Osteoblast (primary cell): ENCODE data around the gene SLC23A2. TPM values are rescaled to one million over a fixed set of nuclear protein-coding genes. Genes with fewer than 3 reads are reported as not detected.
A peak's percentile ranks its signal among the peaks of the same experiment; 100 is the strongest.

Source experiments
- DNase-seq: peaks from one replicate; pipeline ENCODE4 v3.0.0; 2011; ENCODE audit warnings: low spot score, mixed read lengths; ENCODE audit not compliant: insufficient read length; ENCODE audit errors: missing footprints
- H2AFZ ChIP-seq: 2 replicates; pipeline ENCODE4 v1.6.0; 2011; ENCODE audit warnings: mild to moderate bottlenecking, low read length
- H3K27ac ChIP-seq: 2 replicates; pipeline ENCODE4 v1.5.1; 2011; ENCODE audit warnings: mild to moderate bottlenecking, low read depth, low read length, moderate library complexity
- H3K27me3 ChIP-seq: 2 replicates; pipeline ENCODE4 v1.6.0; 2012; ENCODE audit warnings: mild to moderate bottlenecking, control low read depth, inconsistent platforms, low read length, moderate library complexity; ENCODE audit not compliant: insufficient read depth
- H3K36me3 ChIP-seq: 2 replicates; pipeline ENCODE4 v1.5.1; 2011; ENCODE audit warnings: mild to moderate bottlenecking, low read length, control low read depth, moderate library complexity; ENCODE audit not compliant: insufficient read depth
- H3K4me1 ChIP-seq: 2 replicates; pipeline ENCODE4 v1.5.1; 2011; ENCODE audit warnings: mild to moderate bottlenecking, low read length, control low read depth, moderate library complexity; ENCODE audit not compliant: insufficient read depth
- H3K4me2 ChIP-seq: 2 replicates; pipeline ENCODE4 v1.6.0; 2011; ENCODE audit warnings: mild to moderate bottlenecking, low read length; ENCODE audit not compliant: insufficient read depth
- H3K4me3 ChIP-seq: fragments of 200-600 bp; sonication (generic); 3 replicates; pipeline ENCODE4 v1.5.1; 2012; ENCODE audit warnings: mild to moderate bottlenecking, low read length, inconsistent platforms; ENCODE audit not compliant: insufficient read depth
- H3K79me2 ChIP-seq: 2 replicates; pipeline ENCODE4 v1.6.0; 2012; ENCODE audit warnings: mild to moderate bottlenecking, low read length, control low read depth, inconsistent platforms; ENCODE audit not compliant: insufficient read depth
- H3K9me3 ChIP-seq: 2 replicates; pipeline ENCODE4 v1.5.1; 2011; ENCODE audit warnings: low read depth, low read length, control low read depth
- H4K20me1 ChIP-seq: 2 replicates; pipeline ENCODE4 v1.6.0; 2012; ENCODE audit warnings: mild to moderate bottlenecking, low read length, control low read depth; ENCODE audit not compliant: insufficient read depth
- total RNA-seq: library from RNA; depleted of rRNA; stranded (reverse); fragments of >200 nt; gene quantifications from 2 replicates; pipeline ENCODE4 v1.2.3, GENCODE V29; 2012
- TF ChIP-seq, protein P1 (sequence below): IDR thresholded peaks from 2 replicates; pipeline ENCODE4 v1.5.1; 2011; ENCODE audit warnings: mild to moderate bottlenecking, low read depth, low read length, moderate library complexity; ENCODE audit errors: extremely low read depth

The SLC23A2 gene
- total RNA-seq, 1 donor = 20.6 TPM

DNA sequence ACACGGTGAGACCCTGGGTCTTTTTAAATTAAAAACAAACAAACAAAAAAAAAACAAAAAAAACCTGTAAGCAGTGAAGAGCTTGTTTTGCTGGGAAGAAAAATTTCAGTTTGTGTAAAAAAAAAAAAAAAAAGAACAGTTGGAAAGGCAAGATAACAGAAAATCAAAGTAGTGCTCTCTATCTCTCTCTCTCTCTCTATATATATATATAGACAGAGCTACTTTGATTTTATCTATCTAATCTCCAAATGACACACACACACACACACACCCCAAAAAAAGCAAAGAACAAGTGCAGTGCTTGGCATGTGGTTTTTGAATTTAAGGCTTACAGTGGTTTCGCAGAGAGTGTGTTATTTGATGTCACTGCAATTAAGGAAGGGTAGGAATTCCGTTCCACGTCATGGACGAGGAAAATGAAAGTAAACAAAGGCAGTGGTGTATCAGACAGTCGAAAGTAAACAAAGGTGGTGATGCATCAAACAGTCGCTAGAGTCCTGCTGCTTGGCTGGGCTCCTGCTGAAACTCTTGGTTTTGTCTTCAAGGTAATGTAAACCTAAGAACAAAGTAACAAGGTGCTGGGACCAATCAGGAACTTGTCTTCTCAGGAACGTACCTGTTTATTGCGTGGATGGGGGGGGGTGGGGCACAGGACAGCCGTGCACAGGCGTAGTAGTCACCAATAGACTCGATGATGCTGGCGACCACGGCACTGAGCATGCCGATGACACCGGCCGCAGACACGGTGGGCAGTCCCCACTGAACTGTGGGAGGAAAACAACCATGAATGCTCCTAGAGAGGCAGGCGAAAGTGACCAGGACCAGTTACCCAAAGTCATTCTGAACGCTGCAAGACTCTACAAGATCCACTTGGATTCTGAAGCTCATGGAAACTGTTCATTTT is 131.8 kb downstream of the SLC23A2 start:
- H3K36me3 ChIP-seq = peaks cover 16% of the 10 kb centered on the region
- TF ChIP-seq, protein P1, sequence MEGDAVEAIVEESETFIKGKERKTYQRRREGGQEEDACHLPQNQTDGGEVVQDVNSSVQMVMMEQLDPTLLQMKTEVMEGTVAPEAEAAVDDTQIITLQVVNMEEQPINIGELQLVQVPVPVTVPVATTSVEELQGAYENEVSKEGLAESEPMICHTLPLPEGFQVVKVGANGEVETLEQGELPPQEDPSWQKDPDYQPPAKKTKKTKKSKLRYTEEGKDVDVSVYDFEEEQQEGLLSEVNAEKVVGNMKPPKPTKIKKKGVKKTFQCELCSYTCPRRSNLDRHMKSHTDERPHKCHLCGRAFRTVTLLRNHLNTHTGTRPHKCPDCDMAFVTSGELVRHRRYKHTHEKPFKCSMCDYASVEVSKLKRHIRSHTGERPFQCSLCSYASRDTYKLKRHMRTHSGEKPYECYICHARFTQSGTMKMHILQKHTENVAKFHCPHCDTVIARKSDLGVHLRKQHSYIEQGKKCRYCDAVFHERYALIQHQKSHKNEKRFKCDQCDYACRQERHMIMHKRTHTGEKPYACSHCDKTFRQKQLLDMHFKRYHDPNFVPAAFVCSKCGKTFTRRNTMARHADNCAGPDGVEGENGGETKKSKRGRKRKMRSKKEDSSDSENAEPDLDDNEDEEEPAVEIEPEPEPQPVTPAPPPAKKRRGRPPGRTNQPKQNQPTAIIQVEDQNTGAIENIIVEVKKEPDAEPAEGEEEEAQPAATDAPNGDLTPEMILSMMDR = no peak
- no peak overlapping the region for H3K4me3 ChIP-seq
- no peaks in the 10 kb centered on the region for H3K4me1 ChIP-seq
- DNase-seq = no peak
- H3K4me2 ChIP-seq = no peak overlapping the region
- H3K27ac ChIP-seq = no peak overlapping the region
- H3K79me2 ChIP-seq = no peaks in the 10 kb centered on the region
- no peaks in the 10 kb centered on the region for H3K9me3 ChIP-seq
- H2AFZ ChIP-seq = no peak overlapping the region
- no peaks in the 10 kb centered on the region for H4K20me1 ChIP-seq
- no peaks in the 10 kb centered on the region for H3K27me3 ChIP-seq

DNA sequence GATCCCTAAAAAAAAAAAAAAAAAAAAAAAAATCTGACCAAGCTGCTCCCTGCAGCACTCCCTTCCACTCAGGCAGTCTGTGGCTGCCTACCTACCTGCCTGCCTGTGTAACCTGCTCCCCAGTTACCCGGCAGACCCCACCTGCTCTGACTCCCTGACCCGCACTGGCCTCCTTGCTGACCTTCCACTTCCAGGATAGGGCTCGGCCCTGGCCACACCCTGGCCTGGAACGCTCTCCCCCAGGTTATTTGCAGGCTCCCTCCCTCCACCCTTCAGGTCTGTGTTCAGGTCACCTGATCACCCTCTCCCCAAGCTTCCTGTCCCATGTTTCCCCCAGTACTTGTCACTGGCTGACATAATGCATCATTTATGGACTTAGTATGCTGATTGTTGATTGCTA is 134.3 kb downstream of the SLC23A2 start:
- H3K4me3 ChIP-seq = no peak overlapping the region
- no peaks in the 10 kb centered on the region for H4K20me1 ChIP-seq
- H3K79me2 ChIP-seq = no peaks in the 10 kb centered on the region
- no peaks in the 10 kb centered on the region for H3K4me1 ChIP-seq
- H3K27ac ChIP-seq = no peak overlapping the region
- TF ChIP-seq, protein P1 = no peak
- peaks cover 8% of the 10 kb centered on the region for H3K36me3 ChIP-seq
- no peaks in the 10 kb centered on the region for H3K9me3 ChIP-seq
- H3K4me2 ChIP-seq = no peak overlapping the region
- no peak for DNase-seq
- no peak overlapping the region for H2AFZ ChIP-seq
- H3K27me3 ChIP-seq = no peaks in the 10 kb centered on the region

DNA sequence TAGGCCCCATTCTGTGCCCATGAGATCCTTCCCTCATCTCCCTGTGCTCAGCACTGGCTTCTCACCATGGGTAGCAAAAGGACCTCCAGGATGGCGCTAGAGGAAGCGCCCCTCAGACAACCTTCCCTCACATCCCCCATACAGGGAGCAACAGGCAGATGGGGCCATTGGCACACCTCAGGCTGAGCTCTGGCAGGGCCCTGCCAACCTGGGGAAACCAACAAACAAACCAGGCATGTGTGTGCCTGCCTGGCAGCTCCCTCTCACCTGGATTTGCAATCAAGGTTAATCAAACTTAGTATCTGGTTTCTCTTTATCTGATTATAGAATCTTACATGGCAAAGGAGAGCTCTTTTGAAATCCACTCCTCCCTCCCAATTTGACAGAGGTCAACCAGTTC is 134.9 kb downstream of the SLC23A2 start:
- DNase-seq = no peak
- no peak overlapping the region for H3K4me3 ChIP-seq
- TF ChIP-seq, protein P1 = no peak
- no peaks in the 10 kb centered on the region for H4K20me1 ChIP-seq
- H3K27ac ChIP-seq = no peak overlapping the region
- no peaks in the 10 kb centered on the region for H3K4me1 ChIP-seq
- H3K79me2 ChIP-seq = no peaks in the 10 kb centered on the region
- peaks cover 13% of the 10 kb centered on the region for H3K36me3 ChIP-seq
- no peaks in the 10 kb centered on the region for H3K9me3 ChIP-seq
- H3K4me2 ChIP-seq = no peak overlapping the region
- H2AFZ ChIP-seq = no peak overlapping the region
- H3K27me3 ChIP-seq = no peaks in the 10 kb centered on the region

DNA sequence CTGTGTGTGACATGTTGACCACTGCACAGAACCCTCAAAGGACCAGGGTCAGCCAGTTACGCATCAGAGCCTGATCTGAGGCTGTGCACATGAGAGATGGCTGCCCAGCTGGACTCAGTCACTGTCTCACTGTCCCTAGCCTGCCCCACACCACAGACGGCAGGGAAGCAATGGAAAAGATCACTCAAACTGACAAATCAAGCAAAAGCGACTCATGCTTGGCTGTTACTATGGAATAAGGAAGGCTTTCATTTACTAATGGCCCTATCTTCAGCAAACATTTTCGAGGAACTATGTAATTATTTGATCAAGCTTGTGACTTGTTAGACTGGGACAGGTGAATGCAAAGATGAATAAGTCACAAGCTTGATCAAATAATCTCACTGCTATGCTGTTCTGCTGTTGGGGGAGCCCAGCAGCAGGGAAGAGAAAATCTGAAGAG is 137.0 kb downstream of the SLC23A2 start:
- H3K4me2 ChIP-seq = no peak overlapping the region
- H3K4me3 ChIP-seq = no peak overlapping the region
- peaks cover 21% of the 10 kb centered on the region for H3K36me3 ChIP-seq
- no peaks in the 10 kb centered on the region for H3K9me3 ChIP-seq
- H3K27me3 ChIP-seq = no peaks in the 10 kb centered on the region
- DNase-seq = peak; percentile 50
- no peaks in the 10 kb centered on the region for H4K20me1 ChIP-seq
- TF ChIP-seq, protein P1 = no peak
- no peaks in the 10 kb centered on the region for H3K79me2 ChIP-seq
- H2AFZ ChIP-seq = no peak overlapping the region
- no peaks in the 10 kb centered on the region for H3K4me1 ChIP-seq
- H3K27ac ChIP-seq = no peak overlapping the region
